ENCODE data around the gene HOXA9.

The HOXA9 gene

DNA sequence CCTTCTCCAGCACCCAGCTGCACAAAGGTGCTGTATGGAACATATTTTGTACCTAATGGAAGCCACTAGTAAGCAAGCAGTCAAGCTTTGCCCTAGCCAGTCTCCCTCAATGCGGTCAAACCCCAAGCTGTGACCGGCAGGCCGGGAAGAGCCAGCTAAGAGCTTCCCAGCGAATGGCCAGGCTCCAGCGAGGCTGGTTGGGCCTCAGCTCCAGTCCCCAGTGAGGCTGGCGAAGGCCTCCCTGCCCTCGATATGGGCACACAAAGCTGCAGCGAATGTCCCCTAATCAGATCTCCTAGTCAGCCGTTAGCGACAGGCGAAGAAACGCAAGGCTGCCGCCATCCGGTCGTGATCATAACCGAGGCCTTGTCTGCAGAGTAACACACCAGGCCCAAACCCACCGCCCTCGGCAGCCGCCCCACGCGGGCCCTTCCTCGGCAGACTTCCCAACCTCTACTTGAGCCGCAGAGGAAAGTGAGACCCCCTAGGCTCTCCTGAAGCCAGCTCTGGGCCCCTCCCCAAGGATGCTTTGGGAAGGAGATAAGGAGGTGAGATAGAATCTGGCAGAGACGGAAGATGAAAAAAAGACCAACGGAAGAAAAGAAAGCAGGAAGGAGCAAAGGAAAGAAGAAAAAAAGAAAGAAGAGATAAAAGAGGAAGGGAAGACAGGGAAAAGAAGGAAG, 3.1 kb upstream of the HOXA9 start:
- POLR2A ChIA-PET, result no interaction called here
- TF ChIP-seq, protein P1, sequence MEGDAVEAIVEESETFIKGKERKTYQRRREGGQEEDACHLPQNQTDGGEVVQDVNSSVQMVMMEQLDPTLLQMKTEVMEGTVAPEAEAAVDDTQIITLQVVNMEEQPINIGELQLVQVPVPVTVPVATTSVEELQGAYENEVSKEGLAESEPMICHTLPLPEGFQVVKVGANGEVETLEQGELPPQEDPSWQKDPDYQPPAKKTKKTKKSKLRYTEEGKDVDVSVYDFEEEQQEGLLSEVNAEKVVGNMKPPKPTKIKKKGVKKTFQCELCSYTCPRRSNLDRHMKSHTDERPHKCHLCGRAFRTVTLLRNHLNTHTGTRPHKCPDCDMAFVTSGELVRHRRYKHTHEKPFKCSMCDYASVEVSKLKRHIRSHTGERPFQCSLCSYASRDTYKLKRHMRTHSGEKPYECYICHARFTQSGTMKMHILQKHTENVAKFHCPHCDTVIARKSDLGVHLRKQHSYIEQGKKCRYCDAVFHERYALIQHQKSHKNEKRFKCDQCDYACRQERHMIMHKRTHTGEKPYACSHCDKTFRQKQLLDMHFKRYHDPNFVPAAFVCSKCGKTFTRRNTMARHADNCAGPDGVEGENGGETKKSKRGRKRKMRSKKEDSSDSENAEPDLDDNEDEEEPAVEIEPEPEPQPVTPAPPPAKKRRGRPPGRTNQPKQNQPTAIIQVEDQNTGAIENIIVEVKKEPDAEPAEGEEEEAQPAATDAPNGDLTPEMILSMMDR (IDR thresholded peaks at IDR 0.05; ENCODE audit: control extremely low read depth, extremely low read depth, low read depth, missing control alignments), result no peak
- CTCF ChIA-PET, result interaction anchor here (1.6 to 2.0 kb wide), 3 partner anchors 9 to 486 kb away, joined by 4 to 7 read pairs (median 5); no protein-coding TSS in a partner anchor
- no peak for DNase-seq (ENCODE audit: extremely low spot score)

DNA sequence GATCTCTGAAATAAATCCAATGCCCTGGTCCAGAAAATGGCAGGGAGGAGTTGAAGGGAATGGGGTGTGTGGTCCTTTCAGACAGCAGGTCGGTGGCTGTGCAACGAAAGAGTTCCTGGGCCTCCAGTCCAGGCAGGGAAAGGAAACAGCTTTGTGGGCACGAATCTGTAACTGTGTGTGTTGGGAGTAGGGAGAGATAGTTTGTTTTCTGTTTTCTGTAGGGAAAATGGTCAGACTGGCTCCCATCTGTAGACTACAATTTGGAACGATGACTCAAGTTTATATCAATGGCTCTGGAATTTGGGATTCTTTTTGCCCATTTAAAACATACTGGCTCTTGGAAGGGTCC, 2.6 kb upstream of the HOXA9 start:
- TF ChIP-seq, protein P1 (IDR thresholded peaks at IDR 0.05; ENCODE audit: control extremely low read depth, extremely low read depth, low read depth, missing control alignments), result no peak
- CTCF ChIA-PET, result interaction anchor here (1.6 to 2.0 kb wide), 3 partner anchors 8 to 486 kb away, joined by 4 to 7 read pairs (median 5); no protein-coding TSS in a partner anchor
- POLR2A ChIA-PET, result no interaction called here
- DNase-seq (ENCODE audit: extremely low spot score), result no peak

DNA sequence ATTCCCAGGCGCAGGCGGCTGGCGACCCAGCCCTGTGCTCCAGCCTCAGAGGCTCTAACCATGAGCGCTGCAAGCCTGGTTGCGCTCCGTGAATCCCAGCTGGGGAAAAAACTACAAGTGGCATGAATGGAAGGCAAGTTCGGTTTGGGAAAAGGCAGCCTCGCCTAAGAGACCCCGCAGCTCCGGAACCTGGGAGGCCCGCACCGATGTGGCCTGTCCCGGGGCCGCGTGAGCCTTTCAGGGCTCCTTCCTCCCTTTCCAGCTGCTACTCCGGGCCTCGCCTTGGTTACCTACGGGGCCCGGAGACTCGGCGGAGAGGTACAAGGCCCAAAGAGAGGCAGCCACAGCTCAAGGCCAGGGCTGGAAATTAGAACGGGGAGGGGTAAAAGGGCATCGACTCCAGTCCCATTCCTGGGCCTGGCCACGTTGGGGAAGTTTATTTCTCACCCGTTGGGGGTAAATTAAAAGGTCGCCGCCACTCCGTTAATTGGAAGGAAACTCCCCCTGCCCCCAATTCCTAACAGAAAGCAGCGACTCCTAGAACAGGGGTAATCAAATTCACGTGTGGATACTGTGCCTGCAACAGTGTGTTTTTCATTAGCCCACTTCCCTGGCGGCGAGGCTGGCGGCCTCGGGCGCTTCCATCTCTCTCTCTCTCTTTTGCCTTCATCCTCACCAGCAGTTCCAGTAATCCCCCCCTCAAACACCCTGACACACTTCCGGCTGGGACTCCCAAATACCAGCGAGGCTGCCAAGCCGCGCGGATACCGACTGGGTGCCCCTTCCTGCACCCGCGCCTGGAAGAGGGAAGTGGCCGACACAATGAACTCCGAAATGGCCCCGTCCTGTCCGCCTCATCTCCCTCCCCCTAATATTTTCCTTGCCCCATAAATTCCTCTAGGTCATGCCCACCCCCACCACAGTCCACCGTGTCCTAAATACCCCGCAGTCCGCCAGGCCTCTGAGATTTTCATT, 1.5 kb upstream of the HOXA9 start:
- TF ChIP-seq, protein P1 (IDR thresholded peaks at IDR 0.05; ENCODE audit: control extremely low read depth, extremely low read depth, low read depth, missing control alignments), result no peak
- no peak for DNase-seq (ENCODE audit: extremely low spot score)
- POLR2A ChIA-PET, result no interaction called here
- CTCF ChIA-PET, result interaction anchor here (1.2 to 3.4 kb wide), 2 partner anchors 29 to 90 kb away, joined by 4 to 11 read pairs; no protein-coding TSS in a partner anchor

DNA sequence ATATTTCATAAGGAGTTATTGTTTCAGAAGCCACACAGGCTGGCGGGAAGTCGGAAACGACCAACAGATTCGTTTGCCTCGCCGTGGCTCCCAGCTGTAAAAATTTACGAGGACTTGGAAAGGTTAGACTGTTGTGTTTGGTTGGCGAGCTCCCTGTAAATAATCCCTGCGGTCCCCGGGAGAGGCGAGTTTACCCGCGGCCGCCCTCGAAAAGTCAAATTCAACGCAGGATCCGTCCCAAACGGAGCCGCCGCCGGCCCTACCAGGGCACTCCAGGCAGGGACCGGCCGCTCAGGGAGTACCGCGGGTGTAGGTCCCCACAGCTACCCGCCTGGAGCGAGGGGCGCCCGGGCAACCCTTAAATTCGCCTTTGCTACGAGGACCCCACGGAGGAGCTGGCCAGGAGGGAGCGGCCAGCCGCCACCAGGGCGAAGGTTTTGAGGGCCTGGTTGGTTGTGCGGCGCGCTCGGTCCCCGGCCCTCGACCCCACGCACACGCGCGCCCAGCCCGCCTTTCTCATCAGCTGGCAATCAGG, 726 bp upstream of the HOXA9 start:
- TF ChIP-seq, protein P1 (IDR thresholded peaks at IDR 0.05; ENCODE audit: control extremely low read depth, extremely low read depth, low read depth, missing control alignments), result no peak
- ChIA-PET POLR2A (no interaction called here), CTCF (interaction anchor here (1.2 to 3.4 kb wide), 2 partner anchors 30 to 91 kb away, joined by 4 to 11 read pairs; no protein-coding TSS in a partner anchor)
- DNase-seq (ENCODE audit: extremely low spot score), result no peak

DNA sequence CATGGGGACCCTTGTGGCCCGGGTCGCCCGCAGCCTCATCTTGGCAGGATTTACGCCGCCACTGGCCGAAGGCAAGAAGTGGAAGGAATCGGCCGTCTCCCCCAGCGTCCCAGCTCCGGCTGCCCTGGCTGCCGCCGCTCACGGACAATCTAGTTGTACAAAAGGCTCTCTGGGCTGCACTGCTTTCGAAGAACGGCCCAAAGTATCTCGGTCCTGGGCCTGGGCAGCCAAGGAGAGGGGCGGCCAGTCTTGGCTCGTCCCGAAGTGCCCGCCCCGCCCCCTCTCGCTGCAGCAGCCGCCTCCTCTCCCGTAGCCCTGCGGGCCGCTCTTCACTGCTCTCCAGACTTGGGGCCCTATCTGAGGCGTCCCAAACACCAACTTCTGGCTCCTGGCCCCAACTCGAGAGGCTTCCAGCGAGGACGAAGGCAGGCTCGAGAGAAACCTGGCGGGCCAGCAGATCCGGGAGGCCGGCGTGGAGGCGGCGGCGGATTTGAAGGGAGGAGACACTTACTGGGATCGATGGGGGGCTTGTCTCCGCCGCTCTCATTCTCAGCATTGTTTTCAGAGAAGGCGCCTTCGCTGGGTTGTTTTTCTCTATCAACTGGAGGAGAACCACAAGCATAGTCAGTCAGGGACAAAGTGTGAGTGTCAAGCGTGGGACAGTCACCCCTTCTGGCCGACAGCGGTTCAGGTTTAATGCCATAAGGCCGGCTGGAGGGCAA, 809 bp downstream of the HOXA9 start:
- CTCF ChIA-PET, result interaction anchor here (3.4 kb wide), 1 partner anchor 31 kb away, joined by 11 read pairs; no protein-coding TSS in a partner anchor
- TF ChIP-seq, protein P1 (IDR thresholded peaks at IDR 0.05; ENCODE audit: control extremely low read depth, extremely low read depth, low read depth, missing control alignments), result no peak
- POLR2A ChIA-PET, result no interaction called here

DNA sequence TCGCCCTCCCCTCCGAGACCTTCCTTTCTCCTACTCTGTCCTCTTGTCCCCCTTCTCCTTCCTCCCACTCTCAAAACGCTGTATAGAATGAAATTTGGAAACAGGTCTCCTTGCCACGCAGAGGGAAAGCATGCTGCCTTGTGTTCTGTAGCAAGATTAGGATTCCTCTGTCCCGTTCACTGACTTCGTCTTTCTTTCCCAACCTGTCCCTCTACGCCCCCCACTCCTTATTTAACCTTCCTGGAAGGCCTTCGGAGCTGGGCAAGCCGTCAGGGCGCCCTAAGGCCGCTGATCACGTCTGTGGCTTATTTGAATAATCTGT, 1.3 kb downstream of the HOXA9 start:
- DNase-seq (ENCODE audit: extremely low spot score), result no peak
- CTCF ChIA-PET, result interaction anchor here (3.4 to 3.8 kb wide), 3 partner anchors 13 to 795 kb away, joined by 11 to 59 read pairs (median 52); partner anchors contain the start of gene HOXA3
- TF ChIP-seq, protein P1 (IDR thresholded peaks at IDR 0.05; ENCODE audit: control extremely low read depth, extremely low read depth, low read depth, missing control alignments), result no peak
- POLR2A ChIA-PET, result no interaction called here

More for the DNA sequence above, 809 bp downstream of the HOXA9 start:
- DNase-seq (ENCODE audit: extremely low spot score), result no peak
